GM12865 (cell line): ENCODE measurements around the gene FZR1.

Experiments used
- DNase-seq: peaks from one replicate; pipeline ENCODE4 v3.0.0; 2010; ENCODE audit warnings: low read depth
- H3K4me3 ChIP-seq: 2 replicates; pipeline ENCODE4 v1.5.1; 2011; ENCODE audit warnings: mild to moderate bottlenecking, low read depth, low read length, control low read depth
- TF ChIP-seq, protein P1 (sequence below): IDR thresholded peaks from 2 replicates; pipeline ENCODE4 v1.5.1; 2011; ENCODE audit warnings: low read length, control low read depth, low read depth, inconsistent platforms; ENCODE audit not compliant: insufficient read depth; ENCODE audit errors: missing control alignments

Gene FZR1

DNA sequence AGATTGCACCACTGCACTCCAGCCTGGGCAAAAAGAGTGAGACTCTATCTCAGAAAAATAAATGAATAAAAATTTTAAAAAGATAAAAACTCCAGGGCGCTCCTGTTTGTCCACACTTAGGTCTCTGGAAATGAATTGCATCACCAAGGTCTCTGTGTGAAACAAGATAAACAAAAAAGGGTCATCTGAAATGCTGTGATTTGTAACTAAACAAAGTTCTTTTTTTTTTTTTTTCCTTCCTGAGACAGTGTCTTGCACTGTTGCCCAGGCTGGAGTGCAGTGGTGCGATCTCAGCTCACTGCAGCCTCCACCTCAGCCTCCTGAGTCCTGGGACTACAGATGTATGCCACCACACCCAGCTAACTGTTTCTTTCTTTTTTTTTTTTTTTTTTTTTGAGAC, 11.5 kb downstream of the FZR1 start:
- TF ChIP-seq, protein P1, sequence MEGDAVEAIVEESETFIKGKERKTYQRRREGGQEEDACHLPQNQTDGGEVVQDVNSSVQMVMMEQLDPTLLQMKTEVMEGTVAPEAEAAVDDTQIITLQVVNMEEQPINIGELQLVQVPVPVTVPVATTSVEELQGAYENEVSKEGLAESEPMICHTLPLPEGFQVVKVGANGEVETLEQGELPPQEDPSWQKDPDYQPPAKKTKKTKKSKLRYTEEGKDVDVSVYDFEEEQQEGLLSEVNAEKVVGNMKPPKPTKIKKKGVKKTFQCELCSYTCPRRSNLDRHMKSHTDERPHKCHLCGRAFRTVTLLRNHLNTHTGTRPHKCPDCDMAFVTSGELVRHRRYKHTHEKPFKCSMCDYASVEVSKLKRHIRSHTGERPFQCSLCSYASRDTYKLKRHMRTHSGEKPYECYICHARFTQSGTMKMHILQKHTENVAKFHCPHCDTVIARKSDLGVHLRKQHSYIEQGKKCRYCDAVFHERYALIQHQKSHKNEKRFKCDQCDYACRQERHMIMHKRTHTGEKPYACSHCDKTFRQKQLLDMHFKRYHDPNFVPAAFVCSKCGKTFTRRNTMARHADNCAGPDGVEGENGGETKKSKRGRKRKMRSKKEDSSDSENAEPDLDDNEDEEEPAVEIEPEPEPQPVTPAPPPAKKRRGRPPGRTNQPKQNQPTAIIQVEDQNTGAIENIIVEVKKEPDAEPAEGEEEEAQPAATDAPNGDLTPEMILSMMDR = no peak
- DNase-seq = no peak
- no peak overlapping the region for H3K4me3 ChIP-seq

DNA sequence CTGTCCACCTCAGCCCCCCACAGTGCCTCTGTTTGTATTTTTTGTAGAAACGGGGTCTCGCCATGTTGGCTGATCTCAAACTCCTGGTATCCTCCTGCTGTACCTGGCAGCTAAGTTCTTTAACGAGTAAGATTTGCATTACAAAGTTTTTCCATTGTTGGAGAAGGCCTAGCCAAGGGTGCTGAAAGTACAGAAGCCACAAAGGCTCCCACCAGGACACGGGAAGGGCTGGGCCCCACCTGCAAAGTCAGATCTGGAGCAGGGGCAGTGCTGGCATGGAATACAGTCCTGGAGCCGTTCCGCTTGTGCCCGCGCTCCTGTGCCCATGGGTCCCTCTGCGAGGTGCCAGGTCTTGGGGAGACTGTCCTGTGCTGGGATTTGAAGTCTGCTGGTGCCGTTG, 12.1 kb downstream of the FZR1 start:
- TF ChIP-seq, protein P1 = no peak
- H3K4me3 ChIP-seq = no peak overlapping the region
- DNase-seq = no peak

DNA sequence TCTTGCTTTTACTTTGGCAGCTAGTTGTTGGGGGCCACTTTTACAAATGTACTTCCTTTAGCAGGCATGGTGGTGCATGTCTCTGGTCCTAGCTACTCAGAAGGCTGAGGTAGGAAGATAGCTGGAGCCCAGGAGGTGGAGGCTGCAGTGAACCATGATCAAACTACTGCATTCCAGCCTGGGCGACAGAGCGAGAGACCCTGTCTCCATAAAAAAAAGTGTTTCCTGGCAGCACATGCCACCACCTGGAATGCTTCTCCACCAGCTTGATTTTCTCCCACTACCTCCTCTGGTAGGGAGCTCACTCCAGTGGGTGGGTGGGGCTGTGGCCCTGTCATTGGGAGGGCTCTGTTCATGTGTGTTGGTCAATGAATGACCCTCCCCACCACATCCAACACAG, 12.5 kb downstream of the FZR1 start:
- no peak for DNase-seq
- TF ChIP-seq, protein P1 = no peak
- no peak overlapping the region for H3K4me3 ChIP-seq

DNA sequence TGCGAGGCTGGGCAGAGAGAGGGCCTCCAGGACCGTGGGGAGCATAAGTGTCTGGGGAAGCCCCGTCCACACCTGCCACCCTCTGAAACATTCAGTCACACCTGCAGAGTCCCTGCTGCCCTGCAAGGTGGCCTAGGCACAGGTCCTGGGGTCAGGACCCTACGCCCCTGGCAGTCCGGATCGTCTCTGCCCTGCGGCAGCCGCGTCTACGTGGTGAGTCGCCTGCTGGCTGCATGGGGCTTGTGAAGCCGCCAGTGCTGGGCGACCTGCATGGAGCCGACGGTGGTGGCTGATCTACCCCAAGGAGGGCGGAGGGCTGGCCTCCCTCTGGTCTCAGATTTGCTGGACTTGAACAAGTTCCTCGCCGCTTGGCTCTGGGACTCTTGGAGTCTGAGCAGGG, 13.0 kb downstream of the FZR1 start:
- no peak for DNase-seq
- no peak overlapping the region for H3K4me3 ChIP-seq
- TF ChIP-seq, protein P1 = no peak

DNA sequence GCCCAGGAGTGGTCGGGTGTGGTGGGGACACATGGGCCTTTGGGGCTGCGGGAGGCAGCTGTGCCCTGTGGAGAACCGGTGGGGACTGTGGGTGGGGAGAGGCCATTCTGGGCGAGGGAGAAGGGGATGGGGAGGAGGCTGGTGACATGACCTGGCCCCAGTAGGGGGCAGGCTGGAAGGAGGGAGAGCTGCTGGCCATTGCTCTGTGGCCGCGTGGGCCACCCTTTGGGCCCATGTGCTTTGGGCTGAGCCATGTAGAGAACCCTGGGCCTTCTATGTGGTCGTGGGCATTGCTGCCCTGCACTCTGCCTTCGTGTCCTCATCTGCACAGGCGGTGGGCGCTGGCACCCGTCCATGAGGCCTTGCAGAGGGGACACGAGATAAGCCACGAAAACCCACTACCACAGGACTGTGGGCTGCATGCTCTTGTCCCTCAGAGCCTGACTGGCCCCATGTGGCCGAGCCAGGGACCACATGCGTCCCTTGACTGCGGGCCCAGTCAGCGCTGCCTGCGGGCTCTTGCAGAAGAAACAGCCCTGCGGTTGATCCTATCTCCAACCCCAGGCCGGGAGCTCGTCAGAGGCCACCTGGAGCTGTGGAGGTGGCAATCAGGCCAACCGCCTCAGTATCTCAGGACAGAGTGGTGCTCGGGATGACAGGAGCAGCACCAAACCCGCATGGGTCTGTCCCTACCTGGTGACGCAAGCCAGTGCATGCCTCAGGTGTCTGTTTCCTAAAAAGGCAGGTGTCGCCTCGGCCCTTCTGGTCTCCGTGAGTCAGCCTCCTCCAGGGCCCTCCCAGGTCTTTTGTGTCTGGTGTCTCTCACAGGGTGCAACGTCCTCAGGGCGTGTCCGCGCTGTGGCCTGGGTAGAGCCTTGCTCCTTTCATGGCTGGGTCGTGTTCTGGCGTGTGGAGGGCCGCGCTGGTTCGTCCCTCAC, 14.3 kb downstream of the FZR1 start:
- no peak overlapping the region for H3K4me3 ChIP-seq
- no peak for DNase-seq
- TF ChIP-seq, protein P1 = no peak

DNA sequence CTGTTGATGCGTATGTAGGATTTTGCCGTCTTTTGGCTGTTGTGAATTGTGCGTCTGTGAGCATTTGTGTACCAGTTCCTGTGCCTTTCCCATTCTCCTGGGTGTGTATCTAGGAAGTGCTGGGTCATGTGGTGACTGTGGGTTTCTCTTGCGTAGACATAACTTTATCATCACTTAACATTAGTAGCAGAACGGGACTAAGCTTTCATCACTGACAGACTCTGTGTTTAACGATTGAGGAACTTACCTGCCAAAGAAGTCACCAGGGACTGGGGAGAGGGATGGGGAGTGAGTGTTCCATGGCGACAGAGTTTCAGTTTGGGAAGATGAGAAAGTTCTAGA, 15.0 kb downstream of the FZR1 start:
- TF ChIP-seq, protein P1 = no peak
- no peak overlapping the region for H3K4me3 ChIP-seq
- DNase-seq = no peak
